DND-41 (cell line): Measurements from ENCODE around the gene RCOR1.
"Not testable (repeated sequence)": the region's sequence is repeated elsewhere in the genome, so short reads cannot be mapped to it uniquely, and the experiment has no call there.

Experiments used
- ATAC-seq: fragments of 200-7000 bp; cut with Tn5 transposase; 3 replicates; pipeline ENCODE4 v1.9.1; 2021; ENCODE audit warnings: low read depth; ENCODE audit not compliant: insufficient read depth
- DNase-seq: peaks from one replicate; pipeline ENCODE4 v3.0.0-alpha.2; 2020
- H2AFZ ChIP-seq: 2 replicates; pipeline ENCODE4 v1.6.0; 2012; ENCODE audit warnings: low read depth, low read length
- H3K27ac ChIP-seq: 2 replicates; pipeline ENCODE4 v1.5.1; 2012; ENCODE audit warnings: low read length, inconsistent platforms
- H3K27me3 ChIP-seq: fragments of 200-600 bp; sonication (generic); 2 replicates; pipeline ENCODE4 v1.6.0; 2012; ENCODE audit warnings: low read length, mild to moderate bottlenecking, inconsistent platforms; ENCODE audit not compliant: insufficient read depth, poor library complexity
- H3K36me3 ChIP-seq: 2 replicates; pipeline ENCODE4 v1.5.1; 2012; ENCODE audit warnings: low read length, inconsistent platforms; ENCODE audit not compliant: insufficient read depth
- H3K4me1 ChIP-seq: 2 replicates; pipeline ENCODE4 v1.5.1; 2012; ENCODE audit warnings: mild to moderate bottlenecking, low read length; ENCODE audit not compliant: insufficient read depth
- H3K4me2 ChIP-seq: 2 replicates; pipeline ENCODE4 v1.6.0; 2012; ENCODE audit warnings: mild to moderate bottlenecking, moderate library complexity, low read length, inconsistent platforms; ENCODE audit not compliant: insufficient read depth
- H3K4me3 ChIP-seq, 2 experiments: fragments of 200-600 bp in 1 of 2; shearing (Covaris generic) in 1 of 2; 2 replicates each; pipeline ENCODE4 v1.5.1; 2012 to 2016; ENCODE audit warnings: inconsistent platforms in 2 of 2, low read length in 2 of 2, mild to moderate bottlenecking in 2 of 2, low read depth in 1 of 2, moderate library complexity in 1 of 2
- H3K79me2 ChIP-seq: 2 replicates; pipeline ENCODE4 v1.6.0; 2012; ENCODE audit warnings: low read length, inconsistent platforms; ENCODE audit not compliant: insufficient read depth
- H3K9ac ChIP-seq: 2 replicates; pipeline ENCODE4 v1.6.0; 2012; ENCODE audit warnings: low read depth, mild to moderate bottlenecking, inconsistent platforms, low read length, moderate library complexity
- H3K9me3 ChIP-seq: 2 replicates; pipeline ENCODE4 v1.5.1; 2012; ENCODE audit warnings: low read length, moderate library complexity, mild to moderate bottlenecking, inconsistent platforms; ENCODE audit not compliant: insufficient read depth, severe bottlenecking
- H4K20me1 ChIP-seq: 2 replicates; pipeline ENCODE4 v1.6.0; 2012; ENCODE audit warnings: low read length; ENCODE audit not compliant: insufficient read depth
- EZH2 ChIP-seq: IDR thresholded peaks from 3 replicates; pipeline ENCODE4 v1.6.1; 2012; ENCODE audit warnings: borderline replicate concordance, low read depth, mild to moderate bottlenecking, moderate library complexity, low read length, inconsistent platforms; ENCODE audit not compliant: severe bottlenecking
- TF ChIP-seq, protein P1 (sequence below): IDR thresholded peaks from 2 replicates; pipeline ENCODE4 v1.5.1; 2012; ENCODE audit warnings: borderline replicate concordance, low read length, moderate library complexity, mild to moderate bottlenecking; ENCODE audit not compliant: poor library complexity, severe bottlenecking; ENCODE audit errors: extremely low read depth

RCOR1 gene

DNA sequence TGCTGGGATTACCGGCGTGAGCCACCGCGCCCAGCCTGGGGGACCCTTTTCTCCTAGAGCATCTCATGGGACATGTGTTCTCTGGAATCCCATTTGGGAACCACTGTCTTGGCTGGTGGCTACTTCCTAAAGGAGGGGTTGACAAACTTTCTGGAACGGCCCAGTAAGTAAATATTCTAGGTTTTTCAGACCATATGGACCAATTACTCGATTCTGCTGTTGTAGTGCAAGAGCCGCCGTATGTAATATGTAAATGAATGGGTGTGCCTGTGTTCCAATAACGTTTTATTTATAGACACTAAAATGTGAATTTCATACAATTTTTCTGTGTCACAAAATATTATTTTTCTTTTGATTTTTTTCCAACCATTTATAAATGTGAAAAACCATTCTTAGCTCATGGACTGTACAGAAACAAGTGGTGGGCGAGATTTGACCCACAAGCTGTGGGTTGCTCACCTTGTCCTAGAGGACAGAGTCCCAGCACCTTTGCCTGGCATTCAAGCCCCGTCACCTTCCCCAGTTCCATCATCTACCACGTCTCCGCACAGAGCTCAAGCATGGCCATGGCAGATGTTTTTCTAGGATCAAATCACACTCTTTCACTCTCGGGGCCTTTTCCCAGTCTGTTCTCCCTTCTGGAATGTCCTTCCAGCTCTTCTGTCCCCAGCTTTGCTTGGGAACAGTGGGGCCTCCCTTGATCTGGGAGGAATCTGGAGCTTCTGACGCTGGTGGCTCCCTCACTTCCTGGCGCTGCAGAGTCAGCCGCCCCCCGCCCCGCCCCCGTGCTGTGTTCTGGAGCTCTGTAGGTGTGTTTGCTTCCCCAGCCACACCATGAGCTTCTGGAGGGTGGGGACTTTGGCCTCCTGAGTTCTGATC is 17.9 kb upstream of the RCOR1 start:
- TF ChIP-seq, protein P1, sequence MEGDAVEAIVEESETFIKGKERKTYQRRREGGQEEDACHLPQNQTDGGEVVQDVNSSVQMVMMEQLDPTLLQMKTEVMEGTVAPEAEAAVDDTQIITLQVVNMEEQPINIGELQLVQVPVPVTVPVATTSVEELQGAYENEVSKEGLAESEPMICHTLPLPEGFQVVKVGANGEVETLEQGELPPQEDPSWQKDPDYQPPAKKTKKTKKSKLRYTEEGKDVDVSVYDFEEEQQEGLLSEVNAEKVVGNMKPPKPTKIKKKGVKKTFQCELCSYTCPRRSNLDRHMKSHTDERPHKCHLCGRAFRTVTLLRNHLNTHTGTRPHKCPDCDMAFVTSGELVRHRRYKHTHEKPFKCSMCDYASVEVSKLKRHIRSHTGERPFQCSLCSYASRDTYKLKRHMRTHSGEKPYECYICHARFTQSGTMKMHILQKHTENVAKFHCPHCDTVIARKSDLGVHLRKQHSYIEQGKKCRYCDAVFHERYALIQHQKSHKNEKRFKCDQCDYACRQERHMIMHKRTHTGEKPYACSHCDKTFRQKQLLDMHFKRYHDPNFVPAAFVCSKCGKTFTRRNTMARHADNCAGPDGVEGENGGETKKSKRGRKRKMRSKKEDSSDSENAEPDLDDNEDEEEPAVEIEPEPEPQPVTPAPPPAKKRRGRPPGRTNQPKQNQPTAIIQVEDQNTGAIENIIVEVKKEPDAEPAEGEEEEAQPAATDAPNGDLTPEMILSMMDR, result no peak
- no peak for TF ChIP-seq EZH2
- Histone ChIP-seq H4K20me1 (no peaks in the 10 kb centered on the region), H3K4me1 (no peaks in the 10 kb centered on the region), H3K27ac (no peak overlapping the region), H3K9ac (no peak overlapping the region), H3K79me2 (no peaks in the 10 kb centered on the region), H3K36me3 (no peaks in the 10 kb centered on the region), H2AFZ (no peak overlapping the region), H3K9me3 (no peaks in the 10 kb centered on the region), H3K4me2 (no peak overlapping the region), H3K4me3 (no peak overlapping the region), H3K27me3 (no peaks in the 10 kb centered on the region)
- ATAC-seq, result no peak
- DNase-seq, result no peak

DNA sequence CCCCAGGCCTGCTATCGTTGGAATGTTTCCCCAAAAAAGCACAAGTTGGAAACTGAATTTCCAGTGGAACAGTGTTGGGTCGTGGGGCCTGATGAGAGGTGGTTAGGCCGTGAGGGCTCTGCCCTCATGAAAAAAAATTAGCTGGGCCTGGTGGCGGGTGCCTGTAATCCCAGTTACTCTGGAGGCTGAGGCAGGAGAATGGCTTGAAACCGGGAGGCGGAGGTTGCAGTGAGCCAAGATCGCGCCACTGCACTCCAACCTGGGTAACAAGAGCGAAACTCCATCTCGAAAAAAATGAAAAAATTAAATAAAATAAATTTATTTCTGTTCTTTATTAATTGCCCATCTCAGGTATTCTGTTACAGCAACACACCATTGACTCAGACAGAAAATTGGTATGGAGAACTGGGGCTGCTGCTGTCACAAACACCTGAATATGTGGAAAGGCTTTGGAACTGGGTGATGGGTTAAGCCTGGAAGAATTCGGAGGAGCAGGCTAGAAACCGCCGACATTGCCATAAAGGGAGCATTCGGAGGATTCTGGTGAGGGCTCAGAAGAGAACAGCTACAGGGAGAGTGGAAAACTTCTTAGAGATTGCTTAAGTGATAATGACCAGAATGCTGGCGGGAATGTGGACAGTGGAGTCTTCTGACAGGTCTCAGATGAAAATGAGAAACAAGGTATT is 17.1 kb upstream of the RCOR1 start:
- Histone ChIP-seq H3K4me1 (no peaks in the 10 kb centered on the region), H2AFZ (no peak overlapping the region)
- DNase-seq, result no peak

DNA sequence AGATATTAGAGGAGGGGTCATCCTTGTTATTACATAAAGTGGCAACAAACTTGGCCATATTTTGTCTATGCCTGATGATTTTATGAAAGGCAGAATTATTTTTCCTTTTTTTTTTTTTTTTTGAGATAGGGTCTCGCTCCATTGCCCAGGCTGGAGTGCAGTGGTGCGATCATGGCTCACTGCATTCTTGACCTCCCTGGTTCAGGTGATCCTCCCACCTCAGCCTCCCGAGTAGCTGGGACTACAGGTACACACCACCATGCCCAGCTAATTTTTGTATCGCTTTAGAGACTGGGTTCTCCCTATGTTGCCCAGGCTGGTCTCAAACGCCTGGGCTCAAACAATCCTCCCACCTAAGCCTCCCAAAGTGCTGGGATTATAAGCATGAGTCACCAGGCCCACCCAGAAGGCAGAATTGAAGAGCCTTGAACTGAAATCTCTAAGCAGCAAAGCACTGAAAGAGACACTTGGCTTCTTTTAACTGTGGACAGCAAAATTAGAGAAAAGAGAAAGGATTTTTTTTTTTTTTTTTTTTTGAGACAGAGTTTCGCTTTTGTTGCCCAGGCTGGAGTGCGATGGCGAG is 16.5 kb upstream of the RCOR1 start:
- not testable (repeated sequence) for H3K9me3 ChIP-seq, H4K20me1 ChIP-seq, H3K79me2 ChIP-seq, H3K9ac ChIP-seq, DNase-seq, H3K4me1 ChIP-seq, ATAC-seq, H3K27me3 ChIP-seq, H2AFZ ChIP-seq, H3K27ac ChIP-seq, H3K4me2 ChIP-seq, H3K4me3 ChIP-seq, H3K36me3 ChIP-seq

More for the DNA sequence above, 17.1 kb upstream of the RCOR1 start:
- no peaks in the 10 kb centered on the region for H3K79me2 ChIP-seq
- H3K9me3 ChIP-seq, result no peaks in the 10 kb centered on the region
- H3K36me3 ChIP-seq, result no peaks in the 10 kb centered on the region
- TF ChIP-seq, protein P1, result no peak
- TF ChIP-seq EZH2, result no peak
- H3K27me3 ChIP-seq, result no peaks in the 10 kb centered on the region
- no peak overlapping the region for H3K4me3 ChIP-seq
- no peak for ATAC-seq
- no peak overlapping the region for H3K4me2 ChIP-seq
- no peak overlapping the region for H3K27ac ChIP-seq
- H3K9ac ChIP-seq, result no peak overlapping the region
- no peaks in the 10 kb centered on the region for H4K20me1 ChIP-seq

DNA sequence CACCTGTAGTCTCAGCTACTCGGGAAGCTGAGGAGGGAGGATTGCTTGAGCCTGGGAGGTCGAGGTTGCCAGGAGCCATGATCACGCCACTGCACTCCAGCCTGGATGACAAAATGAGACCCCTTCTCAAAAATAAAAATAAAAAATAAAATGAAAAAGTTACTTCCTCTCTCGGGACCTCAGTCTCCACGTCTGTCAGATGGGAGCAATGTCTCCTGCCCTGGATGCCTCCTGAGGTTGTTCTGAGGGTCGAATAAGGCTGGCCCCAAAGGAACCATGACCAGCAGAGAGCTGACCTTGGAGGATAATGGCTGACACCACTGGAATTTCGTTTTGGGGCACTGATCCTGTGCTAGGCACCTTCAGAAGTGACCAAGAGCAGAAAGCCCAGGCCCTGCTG is 13.6 kb upstream of the RCOR1 start:
- H3K9me3 ChIP-seq, result no peaks in the 10 kb centered on the region
- DNase-seq, result no peak
- no peaks in the 10 kb centered on the region for H3K27me3 ChIP-seq
- H3K9ac ChIP-seq, result no peak overlapping the region
- no peak overlapping the region for H2AFZ ChIP-seq
- H3K4me2 ChIP-seq, result no peak overlapping the region
- H3K27ac ChIP-seq, result no peak overlapping the region
- no peaks in the 10 kb centered on the region for H3K36me3 ChIP-seq
- no peaks in the 10 kb centered on the region for H3K79me2 ChIP-seq
- no peaks in the 10 kb centered on the region for H4K20me1 ChIP-seq
- no peak for ATAC-seq
- TF ChIP-seq EZH2, result no peak
- TF ChIP-seq, protein P1, result no peak
- H3K4me3 ChIP-seq, result no peak overlapping the region
- H3K4me1 ChIP-seq, result no peaks in the 10 kb centered on the region
